Measurements from ENCODE around the gene APLF. TPM values are rescaled to one million over a fixed set of nuclear protein-coding genes. Genes with fewer than 3 reads are reported as not detected.
A peak's percentile ranks its signal among the peaks of the same experiment; 100 is the strongest.

The APLF gene
- total and polyA plus RNA-seq, 2 experiments from 2014 or later, result 1.5 to 5.0 TPM

DNA sequence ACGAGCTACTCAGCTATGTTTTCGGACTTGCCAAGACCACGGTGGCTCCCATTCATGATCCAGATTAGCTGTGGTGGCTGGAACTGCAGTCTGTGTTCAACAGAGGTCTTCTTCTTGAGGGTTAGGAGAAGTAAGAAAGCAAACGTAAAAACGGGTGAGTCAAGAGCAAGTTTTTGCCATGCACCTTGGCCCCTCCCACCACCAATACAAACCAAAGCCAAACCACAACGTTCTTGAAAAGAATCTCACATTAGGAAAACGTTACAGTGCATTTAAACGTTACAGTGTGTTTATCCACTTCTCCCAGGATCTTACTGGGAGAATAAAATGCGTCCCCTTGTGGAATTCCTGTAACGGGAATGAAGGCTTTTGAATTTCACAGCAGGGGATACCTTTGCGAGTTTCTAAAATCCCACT lies 1.0 kb upstream of the APLF start:
- Histone ChIP-seq H3K27me3 (no peaks in the 10 kb centered on the region), H3K9me2 (replicated peaks; ENCODE audit: insufficient read depth) (no peaks in the 10 kb centered on the region), H3K79me2 (peaks cover 10% of the 10 kb centered on the region), H3K4me3 (peak overlapping the region; percentile 66), H3K9me3 (ENCODE audit: low read depth) (no peaks in the 10 kb centered on the region), H2AFZ (peak overlapping the region; percentile 90), H3K27ac (peak overlapping the region; percentile 69), H4K20me1 (ENCODE audit: insufficient read depth, poor library complexity, severe bottlenecking) (no peaks in the 10 kb centered on the region), H3K4me2 (peak overlapping the region; percentile 89), H3K36me3 (replicated peaks; ENCODE audit: insufficient read depth, low read depth) (no peaks in the 10 kb centered on the region), H3K4me1 (ENCODE audit: insufficient read depth) (peaks cover 9% of the 10 kb centered on the region)
- no peak for TF ChIP-seq EZH2 (IDR thresholded peaks at IDR 0.05; ENCODE audit: borderline replicate concordance)
- DNase-seq (ENCODE audit: low spot score), result peak; percentile 40
- 10% methylated on average over 11 of the region's 11 CpGs for WGBS (ENCODE audit: low lambda C conversion rate, missing lambda C conversion rate)

DNA sequence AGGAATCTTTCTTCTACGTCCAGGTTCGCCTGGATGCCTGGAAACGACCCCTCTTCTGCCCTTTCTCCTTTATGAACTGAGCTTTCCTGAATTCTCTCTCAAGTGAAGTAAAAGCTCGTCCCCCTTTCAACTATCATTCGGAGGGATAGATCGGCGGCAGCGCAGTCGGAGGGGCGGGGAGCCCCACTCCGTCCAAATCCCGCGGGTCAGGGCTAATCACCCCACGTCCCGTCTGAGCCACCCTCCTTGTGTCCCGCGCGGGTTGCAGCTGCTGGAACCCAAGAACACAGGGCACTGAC lies 658 bp upstream of the APLF start:
- H3K27ac ChIP-seq, result peak overlapping the region; percentile 69
- H3K4me3 ChIP-seq, result peak overlapping the region; percentile 66
- TF ChIP-seq EZH2 (IDR thresholded peaks at IDR 0.05; ENCODE audit: borderline replicate concordance) (no peak), EZH2phosphoT487 (IDR thresholded peaks at IDR 0.05; ENCODE audit: low read depth, severe bottlenecking, unreplicated experiment) (no peak)
- TF ChIP-seq, protein P1, sequence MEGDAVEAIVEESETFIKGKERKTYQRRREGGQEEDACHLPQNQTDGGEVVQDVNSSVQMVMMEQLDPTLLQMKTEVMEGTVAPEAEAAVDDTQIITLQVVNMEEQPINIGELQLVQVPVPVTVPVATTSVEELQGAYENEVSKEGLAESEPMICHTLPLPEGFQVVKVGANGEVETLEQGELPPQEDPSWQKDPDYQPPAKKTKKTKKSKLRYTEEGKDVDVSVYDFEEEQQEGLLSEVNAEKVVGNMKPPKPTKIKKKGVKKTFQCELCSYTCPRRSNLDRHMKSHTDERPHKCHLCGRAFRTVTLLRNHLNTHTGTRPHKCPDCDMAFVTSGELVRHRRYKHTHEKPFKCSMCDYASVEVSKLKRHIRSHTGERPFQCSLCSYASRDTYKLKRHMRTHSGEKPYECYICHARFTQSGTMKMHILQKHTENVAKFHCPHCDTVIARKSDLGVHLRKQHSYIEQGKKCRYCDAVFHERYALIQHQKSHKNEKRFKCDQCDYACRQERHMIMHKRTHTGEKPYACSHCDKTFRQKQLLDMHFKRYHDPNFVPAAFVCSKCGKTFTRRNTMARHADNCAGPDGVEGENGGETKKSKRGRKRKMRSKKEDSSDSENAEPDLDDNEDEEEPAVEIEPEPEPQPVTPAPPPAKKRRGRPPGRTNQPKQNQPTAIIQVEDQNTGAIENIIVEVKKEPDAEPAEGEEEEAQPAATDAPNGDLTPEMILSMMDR (IDR thresholded peaks at IDR 0.05; ENCODE audit: poor library complexity), result no peak
- no peak for DNase-seq (ENCODE audit: low spot score)
- H3K36me3 ChIP-seq (replicated peaks; ENCODE audit: insufficient read depth, low read depth), result no peaks in the 10 kb centered on the region
- WGBS (ENCODE audit: low lambda C conversion rate, missing lambda C conversion rate), result 0% methylated on average over 18 of the region's 18 CpGs
- peak overlapping the region; percentile 90 for H2AFZ ChIP-seq
- H3K79me2 ChIP-seq, result peaks cover 10% of the 10 kb centered on the region
- no peaks in the 10 kb centered on the region for H3K27me3 ChIP-seq
- no peaks in the 10 kb centered on the region for H3K9me2 ChIP-seq (replicated peaks; ENCODE audit: insufficient read depth)
- H3K9me3 ChIP-seq (ENCODE audit: low read depth), result no peaks in the 10 kb centered on the region
- H3K4me2 ChIP-seq, result peak overlapping the region; percentile 89
- H3K4me1 ChIP-seq (ENCODE audit: insufficient read depth), result peaks cover 9% of the 10 kb centered on the region
- no peaks in the 10 kb centered on the region for H4K20me1 ChIP-seq (ENCODE audit: insufficient read depth, poor library complexity, severe bottlenecking)

DNA sequence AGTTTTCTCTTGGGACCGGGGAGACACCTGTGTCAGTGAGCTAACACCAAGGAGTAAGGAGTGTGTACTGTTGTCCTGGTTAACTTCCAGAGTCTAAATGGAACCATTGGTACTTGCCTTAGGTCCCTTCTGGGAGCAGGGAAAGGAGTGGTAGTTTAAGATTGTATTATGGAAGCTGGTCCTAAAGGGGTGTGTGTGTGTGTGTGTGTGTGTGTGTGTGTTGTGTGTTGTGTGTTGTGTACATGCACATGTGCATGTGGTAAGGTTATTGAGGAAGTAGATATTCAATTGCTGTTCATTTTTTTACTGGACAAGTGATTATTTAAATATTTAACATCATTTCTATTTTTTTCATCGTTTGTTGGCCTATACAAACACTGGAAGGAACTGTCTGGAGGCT lies 1.4 kb downstream of the APLF start:
- Histone ChIP-seq H3K4me2 (peak overlapping the region; percentile 85), H3K36me3 (replicated peaks; ENCODE audit: insufficient read depth, low read depth) (no peaks in the 10 kb centered on the region), H3K79me2 (peaks cover 10% of the 10 kb centered on the region), H3K27me3 (no peaks in the 10 kb centered on the region), H3K9me2 (replicated peaks; ENCODE audit: insufficient read depth) (no peaks in the 10 kb centered on the region), H3K9me3 (ENCODE audit: low read depth) (no peaks in the 10 kb centered on the region), H3K4me3 (peak overlapping the region; percentile 45), H3K27ac (no peak overlapping the region), H3K4me1 (ENCODE audit: insufficient read depth) (peaks cover 9% of the 10 kb centered on the region), H4K20me1 (ENCODE audit: insufficient read depth, poor library complexity, severe bottlenecking) (no peaks in the 10 kb centered on the region), H2AFZ (no peak overlapping the region)
- WGBS (ENCODE audit: low lambda C conversion rate, missing lambda C conversion rate), result 73% methylated on average over 2 of the region's 2 CpGs
- TF ChIP-seq, protein P1 (IDR thresholded peaks at IDR 0.05; ENCODE audit: poor library complexity), result no peak
- no peak for TF ChIP-seq EZH2phosphoT487 (IDR thresholded peaks at IDR 0.05; ENCODE audit: low read depth, severe bottlenecking, unreplicated experiment)
- no peak for TF ChIP-seq EZH2 (IDR thresholded peaks at IDR 0.05; ENCODE audit: borderline replicate concordance)
- no peak for DNase-seq (ENCODE audit: low spot score)

DNA sequence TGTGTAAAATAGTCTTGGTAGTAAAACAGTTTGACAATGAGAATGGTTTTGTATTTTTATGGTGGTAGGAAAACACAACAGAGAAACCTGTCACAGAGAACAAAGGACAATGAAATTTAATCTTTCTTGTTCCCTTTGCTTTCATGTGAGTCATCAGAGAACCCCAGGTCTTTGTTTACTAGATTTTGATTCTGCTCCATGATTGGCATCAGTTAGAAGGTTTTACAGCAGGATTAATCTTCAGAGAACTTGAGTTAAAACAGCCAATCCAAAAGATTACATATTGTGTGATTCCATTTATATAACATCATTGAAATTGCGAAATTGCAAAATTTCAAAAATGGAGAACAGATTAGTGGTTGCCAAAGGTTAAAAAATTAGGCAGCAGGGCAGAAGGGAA lies 2.5 kb downstream of the APLF start:
- no peak overlapping the region for H3K4me2 ChIP-seq
- no peaks in the 10 kb centered on the region for H3K9me2 ChIP-seq (replicated peaks; ENCODE audit: insufficient read depth)
- no peaks in the 10 kb centered on the region for H4K20me1 ChIP-seq (ENCODE audit: insufficient read depth, poor library complexity, severe bottlenecking)
- TF ChIP-seq EZH2 (IDR thresholded peaks at IDR 0.05; ENCODE audit: borderline replicate concordance) (no peak), EZH2phosphoT487 (IDR thresholded peaks at IDR 0.05; ENCODE audit: low read depth, severe bottlenecking, unreplicated experiment) (no peak)
- TF ChIP-seq, protein P1 (IDR thresholded peaks at IDR 0.05; ENCODE audit: poor library complexity), result no peak
- H3K27ac ChIP-seq, result no peak overlapping the region
- peaks cover 9% of the 10 kb centered on the region for H3K4me1 ChIP-seq (ENCODE audit: insufficient read depth)
- no peak for DNase-seq (ENCODE audit: low spot score)
- H3K9me3 ChIP-seq (ENCODE audit: low read depth), result no peaks in the 10 kb centered on the region
- H2AFZ ChIP-seq, result no peak overlapping the region
- H3K27me3 ChIP-seq, result no peaks in the 10 kb centered on the region
- H3K4me3 ChIP-seq, result no peak overlapping the region
- WGBS (ENCODE audit: low lambda C conversion rate, missing lambda C conversion rate), result 77% methylated on average over 1 of the region's 1 CpG
- peaks cover 10% of the 10 kb centered on the region for H3K79me2 ChIP-seq
- H3K36me3 ChIP-seq (replicated peaks; ENCODE audit: insufficient read depth, low read depth), result no peaks in the 10 kb centered on the region
